HG02763 (cell line): Measurements from ENCODE around the gene B3GAT2.
A peak's percentile ranks its signal among the peaks of the same experiment; 100 is the strongest.
"Not testable (repeated sequence)": the region's sequence is repeated elsewhere in the genome, so short reads cannot be mapped to it uniquely, and the experiment has no call there.

Experiments used
- ATAC-seq: cut with Tn5 transposase; IDR thresholded peaks from one replicate; pipeline ENCODE4 v1.9.1; 2021; ENCODE audit warnings: mild to moderate bottlenecking, moderate library complexity; ENCODE audit not compliant: unreplicated experiment

Gene B3GAT2, protein sequence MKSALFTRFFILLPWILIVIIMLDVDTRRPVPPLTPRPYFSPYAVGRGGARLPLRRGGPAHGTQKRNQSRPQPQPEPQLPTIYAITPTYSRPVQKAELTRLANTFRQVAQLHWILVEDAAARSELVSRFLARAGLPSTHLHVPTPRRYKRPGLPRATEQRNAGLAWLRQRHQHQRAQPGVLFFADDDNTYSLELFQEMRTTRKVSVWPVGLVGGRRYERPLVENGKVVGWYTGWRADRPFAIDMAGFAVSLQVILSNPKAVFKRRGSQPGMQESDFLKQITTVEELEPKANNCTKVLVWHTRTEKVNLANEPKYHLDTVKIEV

DNA sequence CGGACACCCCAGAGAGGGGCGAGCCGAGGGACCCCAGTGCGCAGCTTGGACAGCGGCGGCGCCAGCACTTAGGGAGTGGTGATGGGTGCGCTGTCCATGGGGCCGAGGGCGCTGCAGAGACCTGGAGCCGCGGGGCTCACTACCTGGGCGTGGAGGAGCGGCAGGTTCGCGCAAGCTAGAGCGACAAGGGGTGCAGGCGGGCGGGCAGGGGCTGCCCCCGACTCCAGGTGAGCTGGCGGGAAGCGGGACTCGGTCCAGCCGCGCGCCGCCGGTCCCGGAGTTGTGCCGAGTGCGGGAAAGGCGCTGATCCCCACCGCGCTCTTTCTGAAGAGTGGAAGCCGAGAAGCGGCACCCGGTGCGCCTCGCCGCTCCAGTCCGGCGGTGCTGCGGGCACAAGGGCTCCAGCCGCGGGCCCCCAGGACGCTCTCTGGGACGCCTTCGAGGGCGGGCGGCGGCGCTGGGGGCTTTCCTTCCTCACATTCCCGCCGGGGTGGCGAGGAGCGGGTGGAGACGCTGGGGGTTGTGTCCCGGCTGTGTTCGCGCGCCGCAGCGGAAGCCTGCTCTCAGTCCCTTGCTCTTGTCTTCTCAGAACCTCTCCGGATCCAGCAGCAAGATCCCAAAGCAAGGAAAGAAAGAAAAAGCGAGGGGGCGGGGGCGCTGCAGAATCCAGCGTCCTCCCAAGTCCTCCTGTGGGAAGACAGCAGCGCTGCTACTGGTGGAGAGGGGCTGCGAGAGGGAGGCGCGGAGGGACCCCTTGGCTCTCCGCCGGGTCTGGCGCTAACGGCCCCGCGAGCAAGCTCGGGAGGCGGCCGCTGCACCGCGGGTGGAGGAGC lies at the start of gene B3GAT2:
Gene B3GAT2 (minus strand): TSS at position 610 of the 833 bp plus-strand sequence. CDS start 631 bp downstream, outside the sequence.
- ATAC-seq = peak; percentile 4

DNA sequence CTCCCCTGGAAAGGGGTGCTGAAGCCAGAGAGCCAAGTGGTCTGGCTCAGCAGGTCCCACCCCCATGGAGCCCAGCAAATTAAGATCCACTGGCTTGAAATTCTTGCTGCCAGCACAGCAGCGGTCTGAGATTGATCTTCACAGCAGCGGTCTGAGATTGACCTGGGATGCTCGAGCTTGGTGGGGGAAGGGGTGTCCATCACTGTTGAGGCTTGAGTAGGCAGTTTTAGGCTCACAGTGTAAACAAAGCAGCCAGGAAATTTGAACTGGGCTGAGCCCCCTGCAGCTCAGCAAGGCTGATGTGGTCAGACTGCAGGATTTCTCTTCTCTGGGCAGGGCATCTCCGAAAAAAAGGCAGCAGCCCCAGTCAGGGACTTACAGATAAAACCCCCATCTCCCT lies 41.3 kb upstream of the B3GAT2 start:
- no peak for ATAC-seq

DNA sequence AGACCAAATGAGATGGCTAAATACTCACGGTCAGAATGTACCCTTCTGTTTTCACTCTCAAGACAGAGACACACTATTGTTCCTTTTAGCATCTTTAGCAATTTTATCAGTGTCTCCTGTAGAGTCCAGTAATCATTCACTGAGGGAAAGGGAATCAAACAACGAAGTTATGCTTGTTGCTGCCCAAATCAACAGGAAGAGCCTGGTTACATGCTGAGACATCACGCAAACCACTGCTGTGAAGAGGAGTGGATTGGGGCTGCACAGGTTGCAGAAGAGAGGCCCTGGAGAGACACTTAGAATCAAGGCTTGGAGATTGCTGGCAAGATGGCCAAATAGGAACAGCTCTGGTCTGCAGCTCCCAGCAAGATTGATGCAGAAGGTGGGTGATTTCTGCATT lies 40.5 kb upstream of the B3GAT2 start:
- no peak for ATAC-seq

DNA sequence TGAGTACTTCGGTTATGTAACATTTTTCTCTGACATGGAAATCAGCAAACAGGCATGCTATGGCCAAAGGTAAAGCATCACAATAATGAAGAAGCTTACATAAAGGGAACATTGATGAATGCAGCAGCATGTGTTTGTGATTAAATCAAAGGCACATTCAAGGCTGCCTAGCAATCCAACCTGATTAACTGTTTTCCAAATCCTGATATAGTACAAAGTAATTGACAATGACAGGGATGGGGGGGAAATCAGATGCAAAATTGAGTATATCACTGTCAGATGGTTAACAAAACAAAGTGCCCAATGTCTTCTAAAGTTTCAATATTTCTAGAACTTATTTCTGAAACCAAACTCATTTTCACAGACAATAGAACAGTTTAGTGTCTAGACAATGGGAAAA lies 39.2 kb upstream of the B3GAT2 start:
- no peak for ATAC-seq

DNA sequence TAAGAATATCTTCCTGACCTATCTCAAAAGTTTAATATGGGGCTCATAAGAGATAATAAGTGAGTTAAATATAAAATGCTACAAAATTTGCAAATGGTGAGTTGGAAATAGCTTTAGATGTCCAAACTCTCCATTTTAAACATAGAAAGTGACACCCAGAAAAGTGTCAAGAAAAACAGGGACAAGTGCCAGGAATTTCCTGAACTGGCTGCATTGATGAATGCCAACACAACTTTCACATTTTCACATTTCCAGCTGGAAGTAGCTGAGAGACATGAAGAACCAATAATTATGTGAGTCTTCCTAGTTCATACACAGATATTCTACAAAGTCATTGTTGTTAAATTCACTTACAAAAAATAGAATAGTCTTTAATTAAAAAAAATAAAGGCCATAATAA lies 38.6 kb upstream of the B3GAT2 start:
- no peak for ATAC-seq

DNA sequence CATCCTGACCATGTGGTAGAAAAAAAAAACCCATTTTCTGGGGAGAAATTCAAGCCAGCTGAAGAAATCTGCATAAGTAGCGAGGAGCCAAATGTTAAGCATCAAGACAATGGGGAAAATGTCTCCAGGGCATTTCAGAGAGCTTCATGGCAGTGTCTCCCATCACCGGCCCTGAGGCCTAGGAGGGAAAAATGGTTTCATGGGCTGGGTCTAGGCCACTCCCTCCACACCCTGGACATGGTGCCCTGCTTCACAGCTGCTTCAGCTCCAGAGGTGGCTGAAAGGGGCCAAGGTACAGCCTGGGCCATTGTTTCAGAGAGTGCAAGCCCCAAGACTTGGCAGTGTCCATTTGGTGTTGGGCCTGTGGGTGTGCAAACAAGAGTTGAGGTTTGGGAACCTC lies 34.4 kb upstream of the B3GAT2 start:
- ATAC-seq = no peak

DNA sequence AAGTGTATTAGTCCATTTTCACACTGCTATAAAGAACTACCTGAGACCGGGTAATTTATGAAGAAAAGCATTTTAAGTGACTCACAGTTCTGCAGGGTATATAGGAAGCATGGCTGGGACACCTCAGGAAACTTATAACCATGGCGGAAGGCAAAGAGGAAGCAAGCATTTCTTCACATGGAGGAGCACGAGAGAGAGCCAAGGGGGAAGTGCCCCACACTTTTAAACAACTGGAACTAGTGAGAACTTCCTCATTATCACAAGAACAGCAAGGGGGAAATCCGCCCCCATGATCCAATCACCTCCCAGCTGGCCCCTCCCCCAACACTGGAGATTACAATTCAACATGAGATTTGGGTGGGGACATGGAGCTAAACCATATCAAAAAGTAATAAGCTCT lies 28.3 kb upstream of the B3GAT2 start:
- no peak for ATAC-seq

DNA sequence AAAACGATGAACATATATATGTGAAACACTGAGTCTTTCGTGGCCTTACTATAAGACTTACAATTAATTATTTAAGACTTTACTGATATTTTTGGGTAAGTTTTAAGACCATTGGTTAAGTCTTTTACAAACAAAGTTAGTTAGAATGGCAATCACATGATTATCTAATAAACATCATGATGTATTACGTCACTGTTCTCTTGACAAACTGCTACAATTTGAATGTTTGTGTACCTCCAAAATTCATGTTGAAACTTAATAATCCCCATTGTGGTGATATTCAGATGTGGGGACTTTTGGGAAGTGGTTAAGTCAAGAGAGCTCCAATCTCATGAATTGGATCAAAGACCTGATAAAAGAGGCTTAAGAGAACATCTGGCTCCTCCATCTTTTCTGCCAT lies 25.9 kb upstream of the B3GAT2 start:
- no peak for ATAC-seq

DNA sequence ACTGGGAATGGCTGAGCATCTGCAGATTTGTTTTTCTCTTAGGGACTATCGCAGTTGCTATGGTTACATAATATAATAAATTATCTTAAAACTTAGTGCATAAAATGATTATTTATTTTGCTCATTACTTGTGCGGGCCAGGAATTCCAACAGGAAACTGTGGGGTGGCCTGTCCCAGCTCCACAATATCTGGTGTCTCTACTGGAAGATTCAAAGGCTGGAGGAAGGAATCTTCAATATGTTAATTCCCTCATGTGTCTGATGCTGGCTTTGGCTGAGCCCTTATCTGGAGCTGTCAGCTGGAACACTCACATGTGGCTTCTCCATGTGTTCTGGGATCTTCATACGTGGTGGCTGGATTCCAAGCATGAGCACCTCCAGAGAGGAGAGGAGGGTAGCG lies 23.9 kb upstream of the B3GAT2 start:
- ATAC-seq = no peak

DNA sequence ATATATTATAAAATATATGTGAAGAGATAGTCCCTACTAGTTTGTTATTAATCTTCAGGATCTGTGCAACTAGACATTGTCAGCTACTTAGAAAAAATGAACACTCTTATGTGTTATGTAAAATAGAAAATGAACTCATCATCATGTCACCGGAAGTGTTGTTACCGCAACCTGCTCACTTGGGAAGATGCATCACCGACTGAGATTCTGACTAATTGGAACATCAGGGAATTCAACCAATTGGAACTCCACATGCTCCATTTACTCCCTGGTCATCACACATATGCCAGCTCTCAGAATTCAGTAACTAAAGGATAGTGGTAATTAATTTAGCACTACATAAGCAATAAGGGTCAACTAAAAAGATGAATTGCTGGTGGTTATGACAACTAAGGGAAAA lies 16.7 kb upstream of the B3GAT2 start:
- no peak for ATAC-seq

DNA sequence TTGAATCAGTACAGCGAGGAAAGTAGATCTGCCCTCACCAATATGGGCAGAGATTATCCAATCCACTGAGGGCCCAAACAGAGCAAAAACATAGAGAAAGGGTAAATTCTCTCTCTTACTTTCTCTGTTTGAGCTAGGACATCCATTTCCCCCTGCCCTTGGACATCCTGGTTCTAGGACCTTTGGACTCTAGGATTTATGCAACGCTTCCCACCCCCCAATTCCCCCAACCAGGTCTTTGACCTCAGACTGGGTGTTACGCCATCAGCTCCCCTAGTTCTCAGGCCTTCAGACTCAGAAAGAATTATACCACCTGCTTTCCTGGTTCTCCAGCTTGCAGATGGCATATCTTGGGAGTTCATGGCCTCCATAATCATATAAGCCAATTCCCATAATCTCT lies 10.2 kb upstream of the B3GAT2 start:
- no peak for ATAC-seq

DNA sequence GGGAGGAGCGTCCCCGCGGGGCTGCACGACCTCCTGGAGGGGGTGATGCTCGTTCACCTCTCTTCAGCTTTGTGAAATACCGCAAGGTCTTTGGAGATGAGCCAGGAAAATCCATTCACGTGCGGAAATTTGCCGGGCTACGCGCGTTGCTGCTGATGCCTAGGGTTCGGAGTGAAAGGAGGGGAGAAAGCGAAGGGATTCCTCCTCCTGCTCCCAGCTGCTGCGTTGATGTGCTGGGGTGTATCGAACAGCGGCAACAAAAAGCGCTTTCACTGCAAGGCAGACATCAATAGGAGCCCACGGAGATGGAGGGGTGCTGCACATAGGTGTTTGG lies 391 bp upstream of the B3GAT2 start:
- no peak for ATAC-seq

DNA sequence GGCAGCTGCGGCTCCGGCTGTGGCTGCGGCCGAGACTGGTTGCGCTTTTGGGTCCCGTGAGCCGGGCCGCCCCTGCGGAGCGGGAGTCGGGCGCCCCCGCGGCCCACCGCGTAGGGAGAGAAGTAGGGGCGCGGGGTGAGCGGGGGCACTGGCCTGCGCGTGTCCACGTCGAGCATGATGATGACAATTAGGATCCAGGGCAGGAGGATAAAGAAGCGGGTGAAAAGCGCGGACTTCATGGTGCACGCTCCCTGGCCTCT lies 739 bp downstream of the B3GAT2 start:
- no peak for ATAC-seq

DNA sequence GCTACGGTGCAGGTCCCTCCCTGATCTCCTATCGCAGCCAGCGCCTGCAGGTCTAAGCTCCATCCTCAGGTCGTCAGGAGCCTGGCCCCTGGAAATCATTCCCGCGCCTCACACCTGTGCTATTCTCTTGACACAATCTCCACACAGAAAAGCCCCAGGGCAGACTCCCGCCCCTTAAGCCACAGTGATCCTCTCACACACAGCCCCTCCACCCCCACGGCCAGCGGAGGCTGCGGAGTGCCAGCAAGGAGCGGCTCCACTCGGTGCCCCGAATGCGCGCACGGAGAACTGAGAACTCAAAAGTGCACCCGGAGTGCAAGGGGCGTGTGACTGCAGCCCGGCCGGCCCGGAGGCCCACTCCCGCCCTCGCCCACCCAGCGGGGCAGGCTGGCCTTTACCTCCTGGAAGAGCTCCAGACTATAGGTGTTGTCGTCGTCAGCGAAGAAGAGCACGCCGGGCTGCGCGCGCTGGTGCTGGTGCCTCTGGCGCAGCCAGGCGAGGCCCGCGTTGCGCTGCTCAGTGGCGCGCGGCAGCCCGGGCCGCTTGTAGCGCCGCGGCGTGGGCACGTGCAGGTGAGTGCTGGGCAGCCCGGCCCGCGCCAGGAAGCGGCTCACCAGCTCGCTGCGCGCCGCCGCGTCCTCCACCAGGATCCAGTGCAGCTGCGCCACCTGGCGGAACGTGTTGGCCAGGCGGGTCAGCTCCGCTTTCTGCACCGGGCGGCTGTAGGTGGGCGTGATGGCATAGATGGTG lies 1.2 kb downstream of the B3GAT2 start:
- peak; percentile 98 for ATAC-seq

DNA sequence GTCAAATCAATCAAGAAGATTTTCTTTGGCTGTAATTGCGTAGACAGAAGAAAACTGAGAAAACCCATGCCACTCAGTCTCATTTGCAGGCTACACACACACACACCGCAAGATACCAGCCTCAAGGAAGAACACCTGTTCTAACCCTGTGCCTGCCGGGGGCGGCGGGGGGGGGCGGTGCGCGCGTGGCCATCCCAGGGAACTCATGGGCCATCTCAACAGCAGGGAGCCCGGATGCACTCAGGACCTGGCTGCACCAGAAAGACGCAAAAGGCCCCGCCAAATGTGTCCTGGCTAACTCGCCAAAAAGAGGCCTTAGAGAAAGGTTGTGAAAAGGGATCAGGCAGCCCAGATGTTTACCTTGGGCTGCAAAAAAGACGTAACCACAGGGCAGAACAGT lies 2.1 kb downstream of the B3GAT2 start:
- ATAC-seq = no peak

DNA sequence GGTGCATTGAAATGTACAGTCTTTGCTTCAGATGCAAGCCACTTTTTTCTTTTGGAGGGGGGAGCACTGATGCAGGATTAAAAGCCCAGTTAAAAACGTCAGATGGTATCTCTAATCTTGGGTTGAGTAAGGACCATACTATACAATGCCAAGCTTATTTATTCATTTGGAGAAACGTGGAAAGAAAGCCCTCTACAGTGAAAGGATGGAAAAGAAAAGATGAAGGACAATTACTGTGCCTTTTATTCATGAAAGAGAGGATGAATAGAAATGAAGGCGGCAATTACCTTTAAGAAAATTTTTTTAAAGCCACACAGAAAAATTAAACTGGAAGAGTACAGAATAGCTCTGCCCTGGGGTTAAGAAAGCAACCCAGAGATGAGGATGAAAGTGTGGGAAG lies 2.7 kb downstream of the B3GAT2 start:
- ATAC-seq = no peak

DNA sequence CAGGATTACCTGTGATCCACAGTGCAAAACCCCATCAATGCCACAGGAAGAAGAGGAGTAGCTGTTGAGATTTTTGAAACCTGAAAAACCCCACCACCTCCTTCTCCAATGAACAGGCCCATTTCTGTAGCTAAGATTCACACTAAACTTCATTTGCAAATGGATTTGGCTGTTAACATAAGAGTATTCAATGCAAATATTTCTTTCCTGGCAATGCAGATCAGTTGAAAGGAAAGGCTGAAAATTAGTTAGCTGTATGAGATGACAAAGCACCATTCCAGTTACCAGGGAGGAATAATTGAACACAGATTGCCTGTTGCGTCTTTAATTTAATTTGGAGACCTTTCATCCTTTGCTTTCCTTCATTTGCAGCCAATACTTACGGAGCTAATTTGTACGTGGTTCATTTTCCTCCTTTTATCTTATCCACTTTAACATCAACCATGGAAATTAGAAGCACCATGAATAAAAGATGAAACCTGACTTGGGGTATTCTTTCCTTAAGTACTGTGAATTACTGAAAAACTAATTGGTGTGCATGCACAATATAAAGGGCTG lies 4.2 kb downstream of the B3GAT2 start:
- ATAC-seq = no peak

DNA sequence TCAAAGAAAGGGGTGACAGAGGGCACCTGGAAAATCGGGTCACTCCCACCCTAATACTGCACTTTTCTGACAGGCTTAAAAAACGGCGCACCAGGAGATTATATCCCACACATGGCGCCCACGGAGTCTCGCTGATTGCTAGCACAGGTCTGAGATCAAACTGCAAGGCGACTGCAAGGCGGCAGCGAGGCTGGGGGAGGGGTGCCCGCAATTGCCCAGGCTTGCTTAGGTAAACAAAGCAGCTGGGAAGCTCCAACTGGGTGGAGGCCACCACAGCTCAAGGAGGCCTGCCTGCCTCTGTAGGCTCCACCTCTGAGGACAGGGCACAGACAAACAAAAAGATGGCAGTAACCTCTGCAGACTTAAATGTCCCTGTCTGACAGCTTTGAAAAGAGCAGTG lies 12.5 kb downstream of the B3GAT2 start:
- not testable (repeated sequence) for ATAC-seq

DNA sequence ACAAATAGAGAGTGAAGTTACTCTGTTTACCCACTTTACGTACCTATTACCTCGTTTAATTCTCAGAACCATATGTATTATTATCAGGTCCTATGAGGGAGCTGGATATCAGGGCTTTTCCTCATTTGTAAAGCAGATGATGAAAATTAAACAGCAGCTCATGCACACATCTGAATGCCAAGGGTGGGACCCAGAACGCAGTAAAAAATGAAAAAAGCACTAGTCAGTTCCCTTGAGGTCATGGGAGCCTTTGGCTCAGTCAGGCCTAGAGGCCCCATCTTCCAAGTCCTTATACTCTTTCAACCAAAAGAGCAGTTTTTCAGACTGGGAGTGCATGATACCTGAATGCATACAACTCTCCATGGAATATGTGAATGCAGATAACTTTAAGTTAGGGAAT lies 23.0 kb downstream of the B3GAT2 start:
- no peak for ATAC-seq

DNA sequence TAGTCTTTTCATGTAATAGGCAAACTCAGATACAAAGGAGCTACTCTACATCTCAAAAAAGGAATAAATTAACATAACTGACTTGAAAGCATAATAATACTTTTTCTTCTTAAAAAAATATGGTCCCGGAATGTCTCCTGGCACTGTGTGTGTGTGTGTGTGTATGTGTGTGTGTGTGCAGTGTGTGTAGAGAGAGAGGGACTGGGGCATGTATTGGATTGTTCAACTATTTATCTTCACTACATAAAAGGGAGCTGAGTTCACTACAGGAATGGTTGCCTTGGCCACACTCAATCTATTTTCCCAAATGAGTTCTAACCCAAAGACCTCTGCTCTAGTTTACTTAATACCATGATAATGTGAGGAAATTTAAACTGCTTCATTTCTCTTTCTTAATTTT lies 51.1 kb downstream of the B3GAT2 start:
- no peak for ATAC-seq

DNA sequence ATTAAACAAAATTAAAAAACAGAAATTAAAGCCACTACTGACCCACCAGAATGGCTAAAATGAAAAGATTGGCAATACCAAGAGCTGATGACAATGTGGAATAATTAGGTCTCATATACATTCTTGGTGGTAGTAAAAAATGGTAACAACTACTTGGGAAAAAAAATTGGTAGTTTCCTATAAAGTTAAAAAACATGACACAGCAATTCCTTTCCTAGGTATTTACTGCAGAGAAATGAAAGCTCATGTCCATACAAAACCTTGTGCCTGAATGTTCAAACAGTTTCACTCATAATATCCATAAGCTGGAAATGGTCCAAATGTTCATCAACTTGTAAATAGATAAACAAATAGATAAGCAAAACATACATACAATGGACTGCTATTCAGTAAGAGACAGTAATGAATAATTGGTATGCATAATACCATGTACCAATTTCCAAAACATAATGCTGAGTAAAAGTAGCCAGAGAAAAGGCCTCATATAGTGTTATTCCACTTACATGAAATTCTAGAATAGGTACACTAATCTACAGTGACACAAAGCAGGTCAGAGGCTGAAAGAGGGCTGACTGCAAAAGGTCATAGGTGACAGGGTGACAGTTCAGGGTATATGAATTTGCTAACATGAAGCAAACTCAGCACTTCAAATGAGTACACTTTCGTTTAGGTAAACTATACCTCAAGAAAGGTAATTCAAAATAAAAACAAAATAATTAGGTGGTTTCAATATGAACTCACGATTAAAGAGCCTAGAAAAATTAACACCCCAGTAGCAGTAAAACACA lies 53.0 kb downstream of the B3GAT2 start:
- ATAC-seq = no peak
